Measurements from ENCODE around the gene RNF20. TPM values are rescaled to one million over a fixed set of nuclear protein-coding genes. Genes with fewer than 3 reads are reported as not detected.
A peak's percentile ranks its signal among the peaks of the same experiment; 100 is the strongest.

RNF20 gene
- polyA plus RNA-seq, 1 of the 3 experiments (the other 2 are of a cell fraction): 16.0 TPM

DNA sequence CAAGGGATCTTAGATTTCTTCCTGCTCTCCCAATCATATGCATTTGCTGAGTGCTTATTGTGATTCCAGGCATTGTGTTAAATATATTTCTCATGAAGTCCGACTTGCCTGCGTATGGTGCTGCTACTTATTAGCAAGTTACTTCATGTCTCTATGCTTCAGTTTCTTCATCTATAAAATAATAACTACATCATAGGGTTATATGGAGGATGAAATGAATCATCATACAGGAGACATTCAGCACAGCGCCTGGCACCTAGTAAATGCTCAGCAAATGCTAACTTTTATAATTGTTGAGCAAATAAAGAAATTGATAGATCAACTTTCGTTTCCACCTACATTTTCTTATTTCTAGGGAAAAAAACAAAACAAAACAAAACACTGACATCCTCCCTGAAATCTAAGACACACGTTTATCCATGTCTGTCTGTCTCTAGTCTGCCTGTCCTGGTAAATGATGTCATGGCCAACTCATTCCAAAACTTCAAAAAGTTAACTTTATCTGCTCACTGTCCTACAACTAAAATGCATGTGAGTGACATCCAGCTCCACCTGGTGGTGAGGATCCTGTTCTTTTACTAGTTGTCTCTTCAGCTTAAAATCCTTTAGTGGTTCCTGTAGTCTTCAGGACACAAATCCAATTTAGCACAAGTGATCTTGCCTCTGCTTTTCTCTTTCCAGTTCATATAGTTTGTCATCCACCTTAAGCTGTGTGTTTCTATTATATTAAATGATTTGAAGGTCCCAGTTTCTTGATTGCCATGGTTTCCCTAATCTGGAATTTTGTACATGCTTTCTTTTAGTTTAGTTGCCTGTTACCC, 33.5 kb downstream of the RNF20 start:
- no peaks in the 10 kb centered on the region for H3K9me3 ChIP-seq
- ChIA-PET CTCF (interaction anchor here (0.6 to 2.1 kb wide), 12 partner anchors 11 to 118 kb away, joined by 3 to 10 read pairs (median 3); no protein-coding TSS in a partner anchor), POLR2A (no interaction called here)
- no peak overlapping the region for H3K27ac ChIP-seq (ENCODE audit: low read depth in 2 of 2, low read length in 1 of 2)
- TF ChIP-seq RAD21 (IDR thresholded peaks at IDR 0.05; ENCODE audit: low read length): peak; percentile 27
- no peak for TF ChIP-seq MAX (IDR thresholded peaks at IDR 0.05; ENCODE audit: low read depth)
- TF ChIP-seq, protein P1, sequence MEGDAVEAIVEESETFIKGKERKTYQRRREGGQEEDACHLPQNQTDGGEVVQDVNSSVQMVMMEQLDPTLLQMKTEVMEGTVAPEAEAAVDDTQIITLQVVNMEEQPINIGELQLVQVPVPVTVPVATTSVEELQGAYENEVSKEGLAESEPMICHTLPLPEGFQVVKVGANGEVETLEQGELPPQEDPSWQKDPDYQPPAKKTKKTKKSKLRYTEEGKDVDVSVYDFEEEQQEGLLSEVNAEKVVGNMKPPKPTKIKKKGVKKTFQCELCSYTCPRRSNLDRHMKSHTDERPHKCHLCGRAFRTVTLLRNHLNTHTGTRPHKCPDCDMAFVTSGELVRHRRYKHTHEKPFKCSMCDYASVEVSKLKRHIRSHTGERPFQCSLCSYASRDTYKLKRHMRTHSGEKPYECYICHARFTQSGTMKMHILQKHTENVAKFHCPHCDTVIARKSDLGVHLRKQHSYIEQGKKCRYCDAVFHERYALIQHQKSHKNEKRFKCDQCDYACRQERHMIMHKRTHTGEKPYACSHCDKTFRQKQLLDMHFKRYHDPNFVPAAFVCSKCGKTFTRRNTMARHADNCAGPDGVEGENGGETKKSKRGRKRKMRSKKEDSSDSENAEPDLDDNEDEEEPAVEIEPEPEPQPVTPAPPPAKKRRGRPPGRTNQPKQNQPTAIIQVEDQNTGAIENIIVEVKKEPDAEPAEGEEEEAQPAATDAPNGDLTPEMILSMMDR (IDR thresholded peaks at IDR 0.05): peak; percentile 67
- TF ChIP-seq PBX3 (IDR thresholded peaks at IDR 0.05): 0 out of 2 replicates have a peak, but pooled peaks have one; percentile 8
- TF ChIP-seq, protein P2, sequence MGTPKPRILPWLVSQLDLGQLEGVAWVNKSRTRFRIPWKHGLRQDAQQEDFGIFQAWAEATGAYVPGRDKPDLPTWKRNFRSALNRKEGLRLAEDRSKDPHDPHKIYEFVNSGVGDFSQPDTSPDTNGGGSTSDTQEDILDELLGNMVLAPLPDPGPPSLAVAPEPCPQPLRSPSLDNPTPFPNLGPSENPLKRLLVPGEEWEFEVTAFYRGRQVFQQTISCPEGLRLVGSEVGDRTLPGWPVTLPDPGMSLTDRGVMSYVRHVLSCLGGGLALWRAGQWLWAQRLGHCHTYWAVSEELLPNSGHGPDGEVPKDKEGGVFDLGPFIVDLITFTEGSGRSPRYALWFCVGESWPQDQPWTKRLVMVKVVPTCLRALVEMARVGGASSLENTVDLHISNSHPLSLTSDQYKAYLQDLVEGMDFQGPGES (IDR thresholded peaks at IDR 0.05; ENCODE audit: low read depth, low read length): no peak
- TF ChIP-seq SMC3 (IDR thresholded peaks at IDR 0.05; ENCODE audit: low read depth, low read length): peak; percentile 39
- TF ChIP-seq, protein P3, sequence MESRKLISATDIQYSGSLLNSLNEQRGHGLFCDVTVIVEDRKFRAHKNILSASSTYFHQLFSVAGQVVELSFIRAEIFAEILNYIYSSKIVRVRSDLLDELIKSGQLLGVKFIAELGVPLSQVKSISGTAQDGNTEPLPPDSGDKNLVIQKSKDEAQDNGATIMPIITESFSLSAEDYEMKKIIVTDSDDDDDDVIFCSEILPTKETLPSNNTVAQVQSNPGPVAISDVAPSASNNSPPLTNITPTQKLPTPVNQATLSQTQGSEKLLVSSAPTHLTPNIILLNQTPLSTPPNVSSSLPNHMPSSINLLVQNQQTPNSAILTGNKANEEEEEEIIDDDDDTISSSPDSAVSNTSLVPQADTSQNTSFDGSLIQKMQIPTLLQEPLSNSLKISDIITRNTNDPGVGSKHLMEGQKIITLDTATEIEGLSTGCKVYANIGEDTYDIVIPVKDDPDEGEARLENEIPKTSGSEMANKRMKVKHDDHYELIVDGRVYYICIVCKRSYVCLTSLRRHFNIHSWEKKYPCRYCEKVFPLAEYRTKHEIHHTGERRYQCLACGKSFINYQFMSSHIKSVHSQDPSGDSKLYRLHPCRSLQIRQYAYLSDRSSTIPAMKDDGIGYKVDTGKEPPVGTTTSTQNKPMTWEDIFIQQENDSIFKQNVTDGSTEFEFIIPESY (IDR thresholded peaks at IDR 0.05; ENCODE audit: borderline replicate concordance, low read depth): no peak
- H3K9me2 ChIP-seq: no peaks in the 10 kb centered on the region
- no peaks in the 10 kb centered on the region for H3K27me3 ChIP-seq (ENCODE audit: insufficient read depth)
- no peaks in the 10 kb centered on the region for H4K20me1 ChIP-seq (ENCODE audit: insufficient read depth)
- H3K36me3 ChIP-seq (replicated peaks in 1 of 2; ENCODE audit: control insufficient read depth in 1 of 2, insufficient read depth in 2 of 2, low read length in 1 of 2): peaks cover 63 to 65% of the 10 kb centered on the region in 2 experiments
- no peaks in the 10 kb centered on the region for H3K79me2 ChIP-seq (ENCODE audit: insufficient read depth)
- no peak overlapping the region for H3K4me3 ChIP-seq (ENCODE audit: low read depth in 2 of 2, low read length in 1 of 2)
- H3F3A ChIP-seq (replicated peaks; ENCODE audit: insufficient read depth): peaks cover 8% of the 10 kb centered on the region
- H3K4me1 ChIP-seq (ENCODE audit: control insufficient read depth in 1 of 2, insufficient read depth in 2 of 2, low read depth in 1 of 2, low read length in 1 of 2): peaks cover 0 to 3% of the 10 kb centered on the region in 2 experiments; a peak in 1 of 4 replicates
- no peak overlapping the region for H3K4me2 ChIP-seq
- H2AFZ ChIP-seq (ENCODE audit: low read depth): no peak overlapping the region
- DNase-seq: no peak
- no peak overlapping the region for H3K9ac ChIP-seq
- 81% methylated on average over 5 of the region's 5 CpGs for WGBS (ENCODE audit: low lambda C conversion rate)

Data from SK-N-SH (cell line).